ENCODE measurements around the gene ATP8B1. TPM values are rescaled to one million over a fixed set of nuclear protein-coding genes. Genes with fewer than 3 reads are reported as not detected.

ATP8B1 gene
- total RNA-seq, 1 experiment from 2014 or later, result 5.6 TPM

GRCh38 chr18:57813245-57813644 lies 10.1 kb upstream of the ATP8B1 start (continued):
- TF ChIP-seq, protein P1, sequence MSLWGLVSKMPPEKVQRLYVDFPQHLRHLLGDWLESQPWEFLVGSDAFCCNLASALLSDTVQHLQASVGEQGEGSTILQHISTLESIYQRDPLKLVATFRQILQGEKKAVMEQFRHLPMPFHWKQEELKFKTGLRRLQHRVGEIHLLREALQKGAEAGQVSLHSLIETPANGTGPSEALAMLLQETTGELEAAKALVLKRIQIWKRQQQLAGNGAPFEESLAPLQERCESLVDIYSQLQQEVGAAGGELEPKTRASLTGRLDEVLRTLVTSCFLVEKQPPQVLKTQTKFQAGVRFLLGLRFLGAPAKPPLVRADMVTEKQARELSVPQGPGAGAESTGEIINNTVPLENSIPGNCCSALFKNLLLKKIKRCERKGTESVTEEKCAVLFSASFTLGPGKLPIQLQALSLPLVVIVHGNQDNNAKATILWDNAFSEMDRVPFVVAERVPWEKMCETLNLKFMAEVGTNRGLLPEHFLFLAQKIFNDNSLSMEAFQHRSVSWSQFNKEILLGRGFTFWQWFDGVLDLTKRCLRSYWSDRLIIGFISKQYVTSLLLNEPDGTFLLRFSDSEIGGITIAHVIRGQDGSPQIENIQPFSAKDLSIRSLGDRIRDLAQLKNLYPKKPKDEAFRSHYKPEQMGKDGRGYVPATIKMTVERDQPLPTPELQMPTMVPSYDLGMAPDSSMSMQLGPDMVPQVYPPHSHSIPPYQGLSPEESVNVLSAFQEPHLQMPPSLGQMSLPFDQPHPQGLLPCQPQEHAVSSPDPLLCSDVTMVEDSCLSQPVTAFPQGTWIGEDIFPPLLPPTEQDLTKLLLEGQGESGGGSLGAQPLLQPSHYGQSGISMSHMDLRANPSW (CRISPR knock-in tag; conservative IDR thresholded peaks at IDR 0.05; ENCODE audit: low read depth), result no peak
- TF ChIP-seq GRHL2 (CRISPR knock-in tag; IDR thresholded peaks at IDR 0.05; ENCODE audit: insufficient replicate concordance, severe bottlenecking) (no peak), FOXK1 (CRISPR knock-in tag; IDR thresholded peaks at IDR 0.05) (no peak), KAT7 (CRISPR knock-in tag; IDR thresholded peaks at IDR 0.05; ENCODE audit: borderline replicate concordance) (no peak), TEAD1 (CRISPR knock-in tag; IDR thresholded peaks at IDR 0.05) (no peak), ATF3 (CRISPR knock-in tag; conservative IDR thresholded peaks at IDR 0.05) (no peak), CTCF (IDR thresholded peaks at IDR 0.05) (no peak), E2F5 (CRISPR knock-in tag; IDR thresholded peaks at IDR 0.05) (no peak), FOXP4 (CRISPR knock-in tag; IDR thresholded peaks at IDR 0.05) (no peak)

DNA sequence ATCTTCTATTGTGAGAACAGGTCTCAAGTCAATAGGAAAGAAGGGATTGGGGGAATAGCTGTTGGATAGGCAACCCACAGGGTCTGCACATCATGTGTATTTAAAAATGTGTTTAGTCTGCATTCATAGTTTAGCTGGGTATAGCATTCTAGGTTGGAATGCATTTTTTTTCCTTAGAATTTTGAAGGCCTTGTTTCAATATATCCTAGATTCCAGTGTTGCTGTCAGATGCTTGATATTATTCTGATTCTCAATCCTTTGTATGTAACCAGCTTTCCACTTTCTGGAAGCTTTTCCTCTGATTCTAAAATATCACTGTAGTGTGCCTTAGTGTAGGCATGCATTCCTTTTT lies 9.0 kb upstream of the ATP8B1 start:
- no peak overlapping the region for H3K4me3 Mint-ChIP-seq
- no peak overlapping the region for H3K27ac Mint-ChIP-seq
- peaks cover 16% of the 10 kb centered on the region for H3K9me3 Mint-ChIP-seq
- H3K36me3 Mint-ChIP-seq, result no peaks in the 10 kb centered on the region
- H3K4me1 Mint-ChIP-seq, result peaks cover 10% of the 10 kb centered on the region
- H3K27me3 Mint-ChIP-seq (ENCODE audit: low read depth), result no peaks in the 10 kb centered on the region
- ATAC-seq, result no peak
- DNase-seq (ENCODE audit: low spot score), result no peak
- TF ChIP-seq JAZF1 (CRISPR knock-in tag; IDR thresholded peaks at IDR 0.05), result no peak
- TF ChIP-seq NFYB (CRISPR knock-in tag; conservative IDR thresholded peaks at IDR 0.05; ENCODE audit: low read depth), result no peak
- TF ChIP-seq, protein P2, sequence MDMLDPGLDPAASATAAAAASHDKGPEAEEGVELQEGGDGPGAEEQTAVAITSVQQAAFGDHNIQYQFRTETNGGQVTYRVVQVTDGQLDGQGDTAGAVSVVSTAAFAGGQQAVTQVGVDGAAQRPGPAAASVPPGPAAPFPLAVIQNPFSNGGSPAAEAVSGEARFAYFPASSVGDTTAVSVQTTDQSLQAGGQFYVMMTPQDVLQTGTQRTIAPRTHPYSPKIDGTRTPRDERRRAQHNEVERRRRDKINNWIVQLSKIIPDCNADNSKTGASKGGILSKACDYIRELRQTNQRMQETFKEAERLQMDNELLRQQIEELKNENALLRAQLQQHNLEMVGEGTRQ (CRISPR knock-in tag; IDR thresholded peaks at IDR 0.05), result no peak
- TF ChIP-seq ESRRA (CRISPR knock-in tag; IDR thresholded peaks at IDR 0.05; ENCODE audit: borderline replicate concordance), result no peak
- TF ChIP-seq NR3C1 (CRISPR knock-in tag; conservative IDR thresholded peaks at IDR 0.05; ENCODE audit: low read depth), result no peak
- TF ChIP-seq ATF3 (CRISPR knock-in tag; conservative IDR thresholded peaks at IDR 0.05), result no peak
- TF ChIP-seq E2F1 (CRISPR knock-in tag; IDR thresholded peaks at IDR 0.05), result no peak
- TF ChIP-seq MYBL2 (CRISPR knock-in tag; IDR thresholded peaks at IDR 0.05), result no peak
- no peak for TF ChIP-seq MAX (CRISPR knock-in tag; IDR thresholded peaks at IDR 0.05)
- no peak for TF ChIP-seq HMGA2 (CRISPR knock-in tag; IDR thresholded peaks at IDR 0.05)
- TF ChIP-seq CBFB (CRISPR knock-in tag; IDR thresholded peaks at IDR 0.05; ENCODE audit: low read depth), result no peak
- CTCF ChIA-PET, result no interaction called here
- POLR2A ChIA-PET, result no interaction called here
